Gastrocnemius medialis (tissue), 4 donors: Measurements from ENCODE around the gene ASB13. TPM values are rescaled to one million over a fixed set of nuclear protein-coding genes. Genes with fewer than 3 reads are reported as not detected.

Experiments used
- ATAC-seq, 2 donors: fragments of 150-250 bp; one replicate each; pipeline ENCODE4 v1.9.1; 2016
- DNase-seq, 2 donors: peaks; one replicate each; pipeline ENCODE4 v3.0.0-alpha.2; 2019
- H3K27ac ChIP-seq, 4 donors: fragments of 200-600 bp; sonication (generic); 1 replicate in 1 of 4; 2 replicates in 3 of 4; pipeline ENCODE4 v1.5.1; 2016 to 2018; ENCODE audit warnings: mild to moderate bottlenecking in 2 of 4, moderate library complexity in 1 of 4
- H3K27me3 ChIP-seq, 3 donors: fragments of 200-600 bp; sonication (generic) in 2 of 3; 1 replicate in 1 of 3; 2 replicates in 2 of 3; pipeline versions ENCODE4 v1.5.1 to v1.6.0; 2016 to 2019; ENCODE audit warnings: mild to moderate bottlenecking in 1 of 3, moderate library complexity in 1 of 3
- H3K36me3 ChIP-seq, 2 donors: fragments of 200-600 bp; sonication (generic) in 1 of 2; one replicate each; pipeline ENCODE4 v1.5.1; 2017 to 2018
- H3K4me1 ChIP-seq, 2 donors: fragments of 200-600 bp; sonication (generic) in 1 of 2; one replicate each; pipeline ENCODE4 v1.5.1; 2016 to 2017; ENCODE audit warnings: mild to moderate bottlenecking in 2 of 2
- H3K4me3 ChIP-seq, 4 donors: fragments of 200-600 bp; sonication (generic) in 3 of 4; 1 replicate in 1 of 4; 2 replicates in 3 of 4; pipeline ENCODE4 v1.5.1; 2016 to 2019; ENCODE audit warnings: mild to moderate bottlenecking in 2 of 4
- H3K9me3 ChIP-seq, 3 donors: fragments of 200-600 bp; sonication (generic) in 2 of 3; 1 replicate in 1 of 3; 2 replicates in 2 of 3; pipeline ENCODE4 v1.5.1; 2016 to 2019
- CTCF ChIP-seq, 5 experiments: fragments of 450-650 bp in 3 of 5; fragments of 200-600 bp in 2 of 5; sonication (generic) in 2 of 5; IDR thresholded peaks in 4 of 5; conservative IDR thresholded peaks in 1 of 5; 1 replicate in 4 of 5; 2 replicates in 1 of 5; pipeline ENCODE4 v1.5.1; 2016 to 2019; ENCODE audit warnings: antibody characterized with exemption in 5 of 5, mild to moderate bottlenecking in 3 of 5, moderate library complexity in 3 of 5
- POLR2A ChIP-seq, 2 donors: fragments of 450-650 bp; IDR thresholded peaks; one replicate each; pipeline ENCODE4 v1.6.1; 2017; ENCODE audit warnings: antibody characterized with exemption in 2 of 2, mild to moderate bottlenecking in 2 of 2, moderate library complexity in 2 of 2
- in situ Hi-C, 4 donors: fragments of 200-750 bp; cut with MboI; loops; one replicate each; pipeline versions ENCODE4 v1.15.0 to v1.8.0; 2017; ENCODE audit warnings: low sequenced_read_pairs in 4 of 4
- intact Hi-C: fragments of 100-400 bp; cut with DNase I; formaldehyde crosslinking; loops from one replicate; pipeline ENCODE4 v1.15.1; 2023; ENCODE audit warnings: low total_unique reads
- total RNA-seq, 4 donors: library from RNA; depleted of rRNA; stranded (reverse); fragments of >200 nt; gene quantifications; one replicate each; pipeline versions ENCODE4 v1.1.0 to v1.2.3, GENCODE V29; 2016

Gene ASB13
- total RNA-seq, 4 donors from 2014 or later = 9.6 to 20.0 (median 14.9) TPM

- intact Hi-C loops = loop anchor here (5.0 to 10.0 kb wide), 2 partner anchors 208 to 905 kb away; partner anchors contain the start of genes ANKRD16 and PRKCQ
- Histone ChIP-seq H3K4me1 (peaks cover 0 to 3% of the 10 kb centered on the region in 2 donors), H3K36me3 (no peaks in the 10 kb centered on the region), H3K4me3 (no peak overlapping the region), H3K27ac (no peak overlapping the region), H3K27me3 (no peaks in the 10 kb centered on the region), H3K9me3 (no peaks in the 10 kb centered on the region)
- no peak for DNase-seq
- TF ChIP-seq CTCF (IDR thresholded peaks at IDR 0.05 in 4 of 5, conservative IDR thresholded peaks at IDR 0.05 in 1 of 5) = no peak
- TF ChIP-seq POLR2A (IDR thresholded peaks at IDR 0.05) = no peak
- in situ Hi-C loops = loop anchor here (10.0 to 25.0 kb wide), 2 partner anchors 183 to 195 kb away; no protein-coding TSS in a partner anchor
- no peak for ATAC-seq
Measured at GRCh38 chr10:5679606-5680005, 13.2 kb upstream of the ASB13 start.

- intact Hi-C loops = no loop called here
- in situ Hi-C loops = loop anchor here in 3 of 4 donors (25.0 kb wide), 1 partner anchor 183 kb away; no protein-coding TSS in a partner anchor
- H3K27me3 ChIP-seq = no peaks in the 10 kb centered on the region
- ATAC-seq = no peak
- H3K4me1 ChIP-seq = peaks cover 0 to 3% of the 10 kb centered on the region in 2 donors
- TF ChIP-seq CTCF (IDR thresholded peaks at IDR 0.05 in 4 of 5, conservative IDR thresholded peaks at IDR 0.05 in 1 of 5) (no peak), POLR2A (IDR thresholded peaks at IDR 0.05) (no peak)
- no peak overlapping the region for H3K27ac ChIP-seq
- no peaks in the 10 kb centered on the region for H3K9me3 ChIP-seq
- DNase-seq = no peak
- H3K36me3 ChIP-seq = no peaks in the 10 kb centered on the region
- no peak overlapping the region for H3K4me3 ChIP-seq
Measured at GRCh38 chr10:5679037-5679435, 12.6 kb upstream of the ASB13 start.

DNA sequence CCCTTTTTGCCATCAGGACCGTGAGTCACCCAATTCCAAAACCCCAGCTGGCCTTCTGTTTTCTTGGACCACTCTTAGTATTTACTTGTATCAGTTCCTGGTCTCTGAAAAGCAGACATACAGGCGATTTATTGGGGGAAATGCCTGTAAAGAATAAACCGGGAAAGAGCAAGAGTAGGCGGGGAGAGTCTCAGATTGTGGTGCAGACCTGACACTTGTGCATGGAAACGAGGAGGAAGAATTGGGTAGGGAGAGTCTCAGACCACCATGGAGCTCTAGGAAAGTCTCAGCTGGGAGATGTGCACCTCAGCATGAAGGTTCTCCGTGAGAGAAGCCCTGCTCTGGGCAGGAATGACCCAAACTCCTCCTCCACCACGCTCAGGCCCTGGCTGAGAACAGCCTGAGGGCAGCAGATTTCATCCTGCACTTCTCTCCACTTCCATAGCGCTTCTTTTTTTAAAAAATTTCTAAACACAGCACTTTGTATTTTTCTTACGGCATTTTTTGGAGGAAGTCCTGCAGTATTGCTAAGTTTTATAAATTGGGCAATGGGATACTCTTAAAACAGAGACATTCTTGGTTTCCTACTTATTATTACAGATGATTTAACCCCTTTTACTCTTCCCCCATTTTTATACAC, 12.1 kb upstream of the ASB13 start:
- no peak overlapping the region for H3K27ac ChIP-seq
- in situ Hi-C loops = loop anchor here in 3 of 4 donors (25.0 kb wide), 1 partner anchor 184 kb away; no protein-coding TSS in a partner anchor
- H3K4me3 ChIP-seq = no peak overlapping the region
- DNase-seq (no peak), ATAC-seq (no peak)
- intact Hi-C loops = no loop called here
- no peaks in the 10 kb centered on the region for H3K4me1 ChIP-seq
- H3K36me3 ChIP-seq = no peaks in the 10 kb centered on the region
- TF ChIP-seq POLR2A (IDR thresholded peaks at IDR 0.05) = no peak
- no peak for TF ChIP-seq CTCF (IDR thresholded peaks at IDR 0.05 in 4 of 5, conservative IDR thresholded peaks at IDR 0.05 in 1 of 5)
- H3K9me3 ChIP-seq = no peaks in the 10 kb centered on the region
- no peaks in the 10 kb centered on the region for H3K27me3 ChIP-seq

- TF ChIP-seq CTCF (IDR thresholded peaks at IDR 0.05 in 4 of 5, conservative IDR thresholded peaks at IDR 0.05 in 1 of 5) (no peak), POLR2A (IDR thresholded peaks at IDR 0.05) (no peak)
- Histone ChIP-seq H3K36me3 (no peaks in the 10 kb centered on the region), H3K9me3 (no peaks in the 10 kb centered on the region), H3K4me1 (peaks cover 6 to 9% of the 10 kb centered on the region in 2 donors), H3K4me3 (no peak overlapping the region), H3K27me3 (peaks cover 0 to 3% (median 0%) of the 10 kb centered on the region in 3 donors), H3K27ac (no peak overlapping the region)
- intact Hi-C loops = no loop called here
- in situ Hi-C loops = no loop called here
- DNase-seq (no peak), ATAC-seq (no peak)
Measured at GRCh38 chr10:5670662-5671375, 4.4 kb upstream of the ASB13 start.
